Ascending aorta (tissue), 2 donors: ENCODE measurements around the gene STK36. TPM values are rescaled to one million over a fixed set of nuclear protein-coding genes. Genes with fewer than 3 reads are reported as not detected.

ENCODE experiments used
- DNase-seq, 2 donors: peaks; one replicate each; pipeline ENCODE4 v3.0.0-alpha.2; 2019; ENCODE audit warnings: low spot score in 2 of 2
- H3K27ac ChIP-seq, 2 donors: fragments of 200-600 bp; sonication (generic); one replicate each; pipeline ENCODE4 v1.5.1; 2016 to 2017; ENCODE audit warnings: mild to moderate bottlenecking in 1 of 2
- H3K27me3 ChIP-seq: fragments of 200-600 bp; sonication (generic); one replicate; pipeline ENCODE4 v1.5.1; 2017
- H3K36me3 ChIP-seq, 2 donors: fragments of 200-600 bp; sonication (generic); one replicate each; pipeline ENCODE4 v1.5.1; 2016
- H3K4me1 ChIP-seq, 2 donors: fragments of 200-600 bp; sonication (generic); one replicate each; pipeline ENCODE4 v1.5.1; 2016 to 2017; ENCODE audit warnings: mild to moderate bottlenecking in 1 of 2
- H3K4me3 ChIP-seq, 2 donors: fragments of 200-600 bp; sonication (generic); one replicate each; pipeline ENCODE4 v1.5.1; 2016 to 2017; ENCODE audit warnings: mild to moderate bottlenecking in 1 of 2
- H3K9me3 ChIP-seq, 2 donors: fragments of 200-600 bp; sonication (generic); one replicate each; pipeline ENCODE4 v1.5.1; 2016
- intact Hi-C: fragments of 100-400 bp; cut with DNase I; formaldehyde crosslinking; loops from one replicate; pipeline ENCODE4 v1.15.1; 2023
- total RNA-seq: library from RNA; depleted of rRNA; stranded (reverse); fragments of >200 nt; gene quantifications from one replicate; pipeline ENCODE4 v1.1.0, GENCODE V29; 2016
- TF ChIP-seq, protein P1 (sequence below), 3 experiments: fragments of 200-600 bp in 2 of 3; fragments of 450-650 bp in 1 of 3; sonication (generic) in 2 of 3; IDR thresholded peaks; one replicate each; pipeline ENCODE4 v1.5.1; 2016 to 2019; ENCODE audit warnings: antibody characterized with exemption in 3 of 3, mild to moderate bottlenecking in 1 of 3, moderate library complexity in 1 of 3

The STK36 gene
- total RNA-seq, 1 donor from 2014 or later, result 17.7 TPM

DNA sequence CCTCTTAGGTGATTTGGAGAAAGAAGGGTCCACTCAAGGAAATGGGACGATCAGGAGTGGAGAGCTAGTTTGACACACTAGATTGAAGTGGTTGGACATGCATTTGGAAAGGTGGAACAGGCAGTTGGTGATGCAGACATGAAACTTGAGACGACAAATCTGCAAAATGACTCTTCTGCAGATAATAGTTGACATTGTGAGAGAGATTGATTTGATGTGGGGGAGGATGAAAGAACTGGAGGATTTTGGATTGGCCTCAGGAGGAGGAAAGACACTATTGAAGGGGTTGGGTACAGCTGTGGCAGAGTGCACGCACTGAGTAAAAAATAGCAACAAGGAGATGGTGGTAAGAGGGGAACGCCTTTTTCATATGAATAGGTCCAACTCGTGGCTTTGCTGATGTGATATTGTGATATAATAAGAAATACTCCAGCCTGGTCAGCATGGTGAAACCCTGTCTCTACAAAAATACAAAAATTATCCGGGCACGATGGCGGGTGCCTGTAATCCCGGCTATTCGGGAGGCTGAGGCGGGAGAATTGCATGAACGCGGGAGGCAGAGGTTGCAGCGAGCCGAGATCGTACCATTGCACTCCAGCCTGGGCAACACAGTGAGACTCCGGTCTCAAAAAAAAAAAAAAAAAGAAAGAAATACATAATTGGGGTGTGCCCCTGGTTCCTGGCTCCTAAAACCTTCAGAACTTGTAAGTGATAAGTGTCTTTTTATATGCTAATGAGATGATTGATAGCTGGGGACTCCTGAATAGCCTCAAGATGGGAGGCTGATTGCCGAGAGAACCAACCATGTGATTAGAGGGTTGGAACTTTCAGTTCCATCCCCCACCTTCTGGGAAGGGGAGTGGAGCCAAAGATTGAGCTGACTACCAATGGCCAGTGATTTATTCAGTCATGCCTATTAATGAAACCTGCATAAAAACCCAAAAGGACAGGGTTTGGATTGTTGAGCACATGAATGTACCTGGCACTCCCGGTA, 48.5 kb downstream of the STK36 start:
- no peak overlapping the region for H3K4me3 ChIP-seq
- H3K9me3 ChIP-seq, result no peaks in the 10 kb centered on the region
- TF ChIP-seq, protein P1, sequence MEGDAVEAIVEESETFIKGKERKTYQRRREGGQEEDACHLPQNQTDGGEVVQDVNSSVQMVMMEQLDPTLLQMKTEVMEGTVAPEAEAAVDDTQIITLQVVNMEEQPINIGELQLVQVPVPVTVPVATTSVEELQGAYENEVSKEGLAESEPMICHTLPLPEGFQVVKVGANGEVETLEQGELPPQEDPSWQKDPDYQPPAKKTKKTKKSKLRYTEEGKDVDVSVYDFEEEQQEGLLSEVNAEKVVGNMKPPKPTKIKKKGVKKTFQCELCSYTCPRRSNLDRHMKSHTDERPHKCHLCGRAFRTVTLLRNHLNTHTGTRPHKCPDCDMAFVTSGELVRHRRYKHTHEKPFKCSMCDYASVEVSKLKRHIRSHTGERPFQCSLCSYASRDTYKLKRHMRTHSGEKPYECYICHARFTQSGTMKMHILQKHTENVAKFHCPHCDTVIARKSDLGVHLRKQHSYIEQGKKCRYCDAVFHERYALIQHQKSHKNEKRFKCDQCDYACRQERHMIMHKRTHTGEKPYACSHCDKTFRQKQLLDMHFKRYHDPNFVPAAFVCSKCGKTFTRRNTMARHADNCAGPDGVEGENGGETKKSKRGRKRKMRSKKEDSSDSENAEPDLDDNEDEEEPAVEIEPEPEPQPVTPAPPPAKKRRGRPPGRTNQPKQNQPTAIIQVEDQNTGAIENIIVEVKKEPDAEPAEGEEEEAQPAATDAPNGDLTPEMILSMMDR (IDR thresholded peaks at IDR 0.05), result no peak
- no peak overlapping the region for H3K27ac ChIP-seq
- H3K4me1 ChIP-seq, result no peaks in the 10 kb centered on the region
- no peak for DNase-seq
- H3K36me3 ChIP-seq, result peaks cover 0 to 7% of the 10 kb centered on the region in 2 donors
- intact Hi-C loops, result no loop called here
- no peaks in the 10 kb centered on the region for H3K27me3 ChIP-seq

DNA sequence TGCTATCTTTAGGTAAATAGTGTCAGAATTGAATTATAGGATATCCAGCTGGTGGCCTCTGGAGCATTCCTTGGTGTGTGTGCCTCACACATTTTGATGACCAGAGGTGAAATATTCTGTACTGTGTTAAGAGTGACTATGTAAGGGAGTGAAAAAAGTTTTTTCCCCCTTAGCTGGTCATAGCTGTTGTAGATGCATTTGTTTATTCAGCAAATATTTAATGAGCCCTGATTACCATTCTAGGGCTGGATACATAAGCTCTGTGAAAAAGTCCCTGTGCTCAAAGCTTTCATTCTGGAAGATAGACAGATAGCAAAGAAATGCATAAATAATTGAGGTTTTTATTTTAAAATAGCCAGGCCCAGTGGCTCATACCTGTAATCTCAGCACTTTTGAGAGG, 49.6 kb downstream of the STK36 start:
- Histone ChIP-seq H3K27ac (no peak overlapping the region), H3K36me3 (peaks cover 0 to 2% of the 10 kb centered on the region in 2 donors), H3K4me3 (no peak overlapping the region), H3K4me1 (no peaks in the 10 kb centered on the region), H3K9me3 (peaks cover 0 to 7% of the 10 kb centered on the region in 2 donors), H3K27me3 (no peaks in the 10 kb centered on the region)
- TF ChIP-seq, protein P1 (IDR thresholded peaks at IDR 0.05), result no peak
- no peak for DNase-seq
- intact Hi-C loops, result no loop called here

DNA sequence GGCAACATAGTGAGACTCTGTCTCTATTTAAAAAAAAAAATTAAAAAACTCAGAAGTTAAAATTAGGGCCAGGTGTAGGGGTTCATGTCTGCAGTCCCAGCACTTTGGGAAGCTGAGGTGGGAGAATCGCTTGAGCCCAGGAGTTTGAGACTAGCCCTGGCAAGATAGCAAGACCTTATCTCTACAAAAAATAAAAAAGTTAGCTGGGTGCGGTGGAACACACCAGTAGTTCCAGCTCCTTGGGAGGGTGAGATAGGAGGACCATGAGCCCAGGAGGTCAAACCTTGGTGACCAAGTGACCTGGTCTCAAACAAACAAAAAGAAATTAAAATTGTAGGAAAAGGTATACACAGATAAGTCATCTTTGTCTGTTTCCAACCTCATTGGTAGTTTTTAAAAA, 50.0 kb downstream of the STK36 start:
- no peaks in the 10 kb centered on the region for H3K36me3 ChIP-seq
- no peak overlapping the region for H3K27ac ChIP-seq
- no peaks in the 10 kb centered on the region for H3K27me3 ChIP-seq
- DNase-seq, result no peak
- peaks cover 0 to 11% of the 10 kb centered on the region in 2 donors for H3K9me3 ChIP-seq
- H3K4me1 ChIP-seq, result no peaks in the 10 kb centered on the region
- intact Hi-C loops, result no loop called here
- TF ChIP-seq, protein P1 (IDR thresholded peaks at IDR 0.05), result no peak
- H3K4me3 ChIP-seq, result no peak overlapping the region

DNA sequence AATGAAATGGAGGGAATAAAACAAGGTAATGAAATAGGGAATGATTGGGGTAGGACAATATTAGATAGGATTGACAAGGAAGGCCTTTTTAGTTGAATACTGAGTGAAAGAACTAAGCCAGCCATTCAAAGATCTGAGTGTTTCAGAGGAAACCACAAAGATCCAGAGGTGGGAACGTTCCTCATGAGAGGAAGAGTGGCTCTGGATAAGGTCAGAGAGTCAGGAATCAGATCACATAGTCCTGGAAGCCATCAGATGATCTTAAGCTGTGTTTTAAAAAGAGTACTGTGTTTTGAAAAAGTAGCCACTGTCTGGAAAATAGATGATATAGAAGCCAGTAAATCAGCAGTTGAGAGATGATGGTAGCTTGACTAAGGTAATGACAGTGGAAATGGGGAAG, 50.5 kb downstream of the STK36 start:
- DNase-seq, result no peak
- intact Hi-C loops, result no loop called here
- TF ChIP-seq, protein P1 (IDR thresholded peaks at IDR 0.05), result no peak
- Histone ChIP-seq H3K27me3 (no peaks in the 10 kb centered on the region), H3K36me3 (no peaks in the 10 kb centered on the region), H3K9me3 (peaks cover 0 to 16% of the 10 kb centered on the region in 2 donors), H3K4me3 (no peak overlapping the region), H3K27ac (no peak overlapping the region), H3K4me1 (no peaks in the 10 kb centered on the region)

DNA sequence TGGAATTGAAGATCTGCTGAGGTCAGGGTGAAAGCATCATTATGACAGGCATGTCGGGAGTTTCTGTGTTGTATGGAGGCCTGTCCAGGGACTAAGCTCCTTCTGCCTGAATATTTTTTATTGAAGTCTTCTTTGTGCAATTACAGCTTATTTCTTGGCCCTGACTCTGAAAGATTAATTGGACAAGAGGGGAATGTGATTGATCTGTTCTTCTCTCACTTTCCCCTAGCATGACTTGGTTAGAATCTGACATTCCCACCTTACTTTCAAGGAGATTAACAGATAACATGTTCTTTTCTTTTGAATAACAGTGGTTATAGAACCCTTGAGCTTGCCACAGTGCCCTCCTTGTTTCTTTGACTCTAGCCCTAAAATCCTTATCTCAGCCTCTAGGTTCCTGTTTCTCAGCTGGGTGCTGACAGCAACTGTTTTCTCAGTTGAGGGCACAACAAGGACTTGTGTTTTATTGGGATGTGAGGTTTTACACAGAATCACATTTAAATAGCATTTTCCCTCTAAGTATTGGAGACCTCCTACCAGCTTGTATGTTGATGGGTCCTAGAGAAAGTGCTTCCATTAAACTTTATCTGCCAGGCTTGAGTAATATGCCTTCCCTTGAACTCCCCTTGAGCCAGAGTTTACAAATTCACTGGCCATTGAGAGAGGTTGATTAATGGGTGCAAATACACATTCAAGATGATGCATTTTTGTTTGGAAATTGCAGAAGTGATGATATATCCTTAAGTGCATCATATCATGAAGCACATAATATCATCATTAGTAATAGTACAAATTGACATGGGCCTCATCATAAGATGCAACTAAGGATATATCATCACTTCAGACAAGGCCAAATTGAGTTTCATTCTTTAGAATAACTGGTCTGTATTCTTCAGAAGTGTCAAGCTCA, 51.2 kb downstream of the STK36 start:
- peaks cover 0 to 20% of the 10 kb centered on the region in 2 donors for H3K9me3 ChIP-seq
- DNase-seq, result no peak
- TF ChIP-seq, protein P1 (IDR thresholded peaks at IDR 0.05), result no peak
- intact Hi-C loops, result no loop called here
- H3K4me1 ChIP-seq, result no peaks in the 10 kb centered on the region
- no peak overlapping the region for H3K4me3 ChIP-seq
- no peaks in the 10 kb centered on the region for H3K27me3 ChIP-seq
- no peak overlapping the region for H3K27ac ChIP-seq
- H3K36me3 ChIP-seq, result no peaks in the 10 kb centered on the region
